HL-60 (cell line): ENCODE results near the gene PTPN1.
"Not testable (repeated sequence)": the region's sequence is repeated elsewhere in the genome, so short reads cannot be mapped to it uniquely, and the experiment has no call there.

Source experiments
- DNase-seq, 2 experiments: peaks; one replicate each; pipeline ENCODE4 v3.0.0-alpha.2; 2010 to 2020; ENCODE audit warnings: low read depth in 1 of 2, low spot score in 1 of 2
- H3K27ac ChIP-seq: fragments of 250-450 bp; sonication (Bioruptor Pico); replicated peaks from 2 replicates; pipeline ENCODE4 v1.5.1; 2020; ENCODE audit warnings: mild to moderate bottlenecking, moderate library complexity
- H3K27me3 ChIP-seq: fragments of 250-450 bp; sonication (Bioruptor Pico); 2 replicates; pipeline ENCODE4 v1.5.1; 2021; ENCODE audit warnings: mild to moderate bottlenecking, moderate library complexity; ENCODE audit not compliant: insufficient read depth, poor library complexity, severe bottlenecking
- H3K4me3 ChIP-seq: replicated peaks from 2 replicates; pipeline ENCODE4 v1.5.1; 2011; ENCODE audit warnings: mild to moderate bottlenecking, control low read depth, low read length; ENCODE audit not compliant: insufficient read depth
- GABPA ChIP-seq: IDR thresholded peaks from 2 replicates; pipeline ENCODE4 v1.6.1; 2012; ENCODE audit warnings: low read depth
- POLR2AphosphoS5 ChIP-seq: IDR thresholded peaks from 2 replicates; pipeline ENCODE4 v1.6.1; 2012; ENCODE audit warnings: low read depth
- SPI1 ChIP-seq: IDR thresholded peaks from 2 replicates; pipeline ENCODE4 v1.6.1; 2012; ENCODE audit warnings: low read depth, mild to moderate bottlenecking, borderline replicate concordance
- TF ChIP-seq, protein P1 (sequence below): IDR thresholded peaks from 2 replicates; pipeline ENCODE4 v1.6.1; 2012; ENCODE audit warnings: low read depth; ENCODE audit not compliant: insufficient replicate concordance
- TF ChIP-seq, protein P2 (sequence below): IDR thresholded peaks from one replicate; pipeline ENCODE4 v1.5.1; 2011; ENCODE audit warnings: low read length, control low read depth, inconsistent platforms; ENCODE audit not compliant: insufficient read depth

The PTPN1 gene

DNA sequence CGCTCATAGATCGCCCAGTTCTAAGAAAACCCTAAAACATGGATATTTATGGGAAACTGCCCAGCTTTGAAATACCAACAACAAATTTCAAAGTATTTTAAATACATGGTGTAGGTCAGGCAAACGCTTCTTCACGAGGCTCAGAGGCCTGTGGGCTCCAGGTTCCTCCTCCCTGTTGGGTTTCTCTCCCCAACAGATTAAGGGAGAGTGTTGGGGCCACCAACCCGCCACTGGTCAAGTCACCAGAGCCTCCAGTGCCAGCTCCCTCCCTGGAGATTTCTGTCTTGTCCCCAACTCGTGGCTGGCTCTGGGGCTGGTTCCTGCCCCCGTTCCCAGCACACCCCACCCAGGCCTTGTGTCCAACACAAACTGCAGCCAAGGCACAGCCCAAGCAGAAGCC, 87.9 kb downstream of the PTPN1 start:
- no peak for TF ChIP-seq GABPA
- TF ChIP-seq SPI1, result no peak
- TF ChIP-seq POLR2AphosphoS5, result no peak
- TF ChIP-seq, protein P1, sequence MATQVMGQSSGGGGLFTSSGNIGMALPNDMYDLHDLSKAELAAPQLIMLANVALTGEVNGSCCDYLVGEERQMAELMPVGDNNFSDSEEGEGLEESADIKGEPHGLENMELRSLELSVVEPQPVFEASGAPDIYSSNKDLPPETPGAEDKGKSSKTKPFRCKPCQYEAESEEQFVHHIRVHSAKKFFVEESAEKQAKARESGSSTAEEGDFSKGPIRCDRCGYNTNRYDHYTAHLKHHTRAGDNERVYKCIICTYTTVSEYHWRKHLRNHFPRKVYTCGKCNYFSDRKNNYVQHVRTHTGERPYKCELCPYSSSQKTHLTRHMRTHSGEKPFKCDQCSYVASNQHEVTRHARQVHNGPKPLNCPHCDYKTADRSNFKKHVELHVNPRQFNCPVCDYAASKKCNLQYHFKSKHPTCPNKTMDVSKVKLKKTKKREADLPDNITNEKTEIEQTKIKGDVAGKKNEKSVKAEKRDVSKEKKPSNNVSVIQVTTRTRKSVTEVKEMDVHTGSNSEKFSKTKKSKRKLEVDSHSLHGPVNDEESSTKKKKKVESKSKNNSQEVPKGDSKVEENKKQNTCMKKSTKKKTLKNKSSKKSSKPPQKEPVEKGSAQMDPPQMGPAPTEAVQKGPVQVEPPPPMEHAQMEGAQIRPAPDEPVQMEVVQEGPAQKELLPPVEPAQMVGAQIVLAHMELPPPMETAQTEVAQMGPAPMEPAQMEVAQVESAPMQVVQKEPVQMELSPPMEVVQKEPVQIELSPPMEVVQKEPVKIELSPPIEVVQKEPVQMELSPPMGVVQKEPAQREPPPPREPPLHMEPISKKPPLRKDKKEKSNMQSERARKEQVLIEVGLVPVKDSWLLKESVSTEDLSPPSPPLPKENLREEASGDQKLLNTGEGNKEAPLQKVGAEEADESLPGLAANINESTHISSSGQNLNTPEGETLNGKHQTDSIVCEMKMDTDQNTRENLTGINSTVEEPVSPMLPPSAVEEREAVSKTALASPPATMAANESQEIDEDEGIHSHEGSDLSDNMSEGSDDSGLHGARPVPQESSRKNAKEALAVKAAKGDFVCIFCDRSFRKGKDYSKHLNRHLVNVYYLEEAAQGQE, result no peak
- TF ChIP-seq, protein P2, sequence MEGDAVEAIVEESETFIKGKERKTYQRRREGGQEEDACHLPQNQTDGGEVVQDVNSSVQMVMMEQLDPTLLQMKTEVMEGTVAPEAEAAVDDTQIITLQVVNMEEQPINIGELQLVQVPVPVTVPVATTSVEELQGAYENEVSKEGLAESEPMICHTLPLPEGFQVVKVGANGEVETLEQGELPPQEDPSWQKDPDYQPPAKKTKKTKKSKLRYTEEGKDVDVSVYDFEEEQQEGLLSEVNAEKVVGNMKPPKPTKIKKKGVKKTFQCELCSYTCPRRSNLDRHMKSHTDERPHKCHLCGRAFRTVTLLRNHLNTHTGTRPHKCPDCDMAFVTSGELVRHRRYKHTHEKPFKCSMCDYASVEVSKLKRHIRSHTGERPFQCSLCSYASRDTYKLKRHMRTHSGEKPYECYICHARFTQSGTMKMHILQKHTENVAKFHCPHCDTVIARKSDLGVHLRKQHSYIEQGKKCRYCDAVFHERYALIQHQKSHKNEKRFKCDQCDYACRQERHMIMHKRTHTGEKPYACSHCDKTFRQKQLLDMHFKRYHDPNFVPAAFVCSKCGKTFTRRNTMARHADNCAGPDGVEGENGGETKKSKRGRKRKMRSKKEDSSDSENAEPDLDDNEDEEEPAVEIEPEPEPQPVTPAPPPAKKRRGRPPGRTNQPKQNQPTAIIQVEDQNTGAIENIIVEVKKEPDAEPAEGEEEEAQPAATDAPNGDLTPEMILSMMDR, result no peak
- H3K27ac ChIP-seq, result no peak overlapping the region
- DNase-seq, result no peak
- H3K27me3 ChIP-seq, result no peaks in the 10 kb centered on the region
- no peak overlapping the region for H3K4me3 ChIP-seq

GRCh38 chr20:50598768-50599167, 88.6 kb downstream of the PTPN1 start:
- DNase-seq, H3K4me3 ChIP-seq, H3K27me3 ChIP-seq, H3K27ac ChIP-seq: not testable (repeated sequence)

GRCh38 chr20:50600281-50600895, 90.2 kb downstream of the PTPN1 start:
- TF ChIP-seq, protein P1, result no peak
- no peak for TF ChIP-seq POLR2AphosphoS5
- TF ChIP-seq, protein P2, result no peak
- TF ChIP-seq GABPA, result no peak
- TF ChIP-seq SPI1, result no peak
- no peak overlapping the region for H3K27ac ChIP-seq

GRCh38 chr20:50601511-50602431, 91.6 kb downstream of the PTPN1 start:
- peak in 1 of 2 experiments; percentile 10 for DNase-seq
- H3K27ac ChIP-seq, result no peak overlapping the region
- TF ChIP-seq, protein P1, result no peak
- TF ChIP-seq POLR2AphosphoS5 (no peak), GABPA (no peak), SPI1 (no peak)
- TF ChIP-seq, protein P2, result no peak
- no peak overlapping the region for H3K4me3 ChIP-seq
- H3K27me3 ChIP-seq, result no peaks in the 10 kb centered on the region

More at GRCh38 chr20:50600281-50600895, 90.2 kb downstream of the PTPN1 start:
- DNase-seq, result no peak
- Histone ChIP-seq H3K4me3 (no peak overlapping the region), H3K27me3 (no peaks in the 10 kb centered on the region)
